Stomach (tissue), 9 donors: Measurements from ENCODE around the gene SNRPB. TPM values are rescaled to one million over a fixed set of nuclear protein-coding genes. Genes with fewer than 3 reads are reported as not detected.

Source experiments
- DNase-seq, 2 donors: peaks; one replicate each; pipeline versions ENCODE4 v3.0.0 to v3.0.0-alpha.2; 2013 to 2019
- H3K27ac ChIP-seq, 5 donors: fragments of 200-600 bp in 4 of 5; sonication (generic) in 4 of 5; one replicate each; pipeline ENCODE4 v1.5.1; 2013 to 2019; ENCODE audit warnings: mild to moderate bottlenecking in 1 of 5, moderate library complexity in 1 of 5
- H3K27me3 ChIP-seq, 3 donors: fragments of 200-600 bp; sonication (generic); one replicate each; pipeline ENCODE4 v1.5.1; 2017 to 2019; ENCODE audit warnings: mixed run types in 1 of 3
- H3K36me3 ChIP-seq, 4 donors: fragments of 200-600 bp; sonication (generic); 1 replicate in 3 of 4; 2 replicates in 1 of 4; pipeline ENCODE4 v1.5.1; 2016 to 2019
- H3K4me1 ChIP-seq, 4 donors: fragments of 200-600 bp; sonication (generic); one replicate each; pipeline ENCODE4 v1.5.1; 2016 to 2019
- H3K4me3 ChIP-seq, 4 donors: fragments of 200-600 bp; sonication (generic) in 3 of 4; one replicate each; pipeline ENCODE4 v1.5.1; 2016 to 2019; ENCODE audit warnings: mild to moderate bottlenecking in 1 of 4
- H3K9me3 ChIP-seq, 4 donors: fragments of 200-600 bp; sonication (generic); one replicate each; pipeline ENCODE4 v1.5.1; 2016 to 2019
- EP300 ChIP-seq: sonication (generic); formaldehyde crosslinking; IDR thresholded peaks from one replicate; pipeline ENCODE4 v1.6.1; 2017; ENCODE audit warnings: antibody characterized with exemption
- POLR2A ChIP-seq, 4 donors: fragments of 450-650 bp; IDR thresholded peaks; one replicate each; pipeline ENCODE4 v1.6.1; 2016; ENCODE audit warnings: antibody characterized with exemption in 4 of 4, control low read depth in 2 of 4, mild to moderate bottlenecking in 1 of 4, moderate library complexity in 1 of 4
- POLR2AphosphoS5 ChIP-seq, 3 donors: sonication (generic); formaldehyde crosslinking; IDR thresholded peaks; one replicate each; pipeline ENCODE4 v1.6.1; 2016; ENCODE audit warnings: antibody characterized with exemption in 3 of 3
- WGBS, 5 donors: extraction: QIAGEN DNeasy Blood & Tissue Kit in 3 of 5; methylation state at CpG; one replicate each; pipeline versions ENCODE4 v1.1.5 to v1.1.7; 2013 to 2018; 5-methylcytosine and 5-hydroxymethylcytosine counted together
- intact Hi-C: fragments of 100-400 bp; cut with DNase I; formaldehyde crosslinking; loops from one replicate; pipeline ENCODE4 v1.15.1; 2023; ENCODE audit warnings: low total_unique reads
- polyA plus RNA-seq, 3 donors: library from polyadenylated mRNA; stranded (reverse); fragments of 200-250 nt; gene quantifications; one replicate each; pipeline ENCODE4 v1.2.3, GENCODE V29; 2013
- total RNA-seq, 5 donors: library from RNA; depleted of rRNA; stranded (reverse); fragments of >200 nt; gene quantifications; one replicate each; pipeline versions ENCODE4 v1.1.0 to v1.2.3, GENCODE V29; 2014 to 2016
- TF ChIP-seq, protein P1 (sequence below), 7 experiments: fragments of 450-650 bp in 4 of 7; fragments of 200-600 bp in 3 of 7; sonication (generic) in 3 of 7; IDR thresholded peaks; one replicate each; pipeline ENCODE4 v1.5.1; 2016 to 2019; ENCODE audit warnings: antibody characterized with exemption in 7 of 7, control low read depth in 2 of 7, mild to moderate bottlenecking in 1 of 7
- donor health status: healthy with polysubstance abuse.
- donor health status: Bipolar disorder and iron deficiency.
- donor health status: healthy.

SNRPB gene
- total and polyA plus RNA-seq, 8 donors: 46.4 to 329 (median 178) TPM

DNA sequence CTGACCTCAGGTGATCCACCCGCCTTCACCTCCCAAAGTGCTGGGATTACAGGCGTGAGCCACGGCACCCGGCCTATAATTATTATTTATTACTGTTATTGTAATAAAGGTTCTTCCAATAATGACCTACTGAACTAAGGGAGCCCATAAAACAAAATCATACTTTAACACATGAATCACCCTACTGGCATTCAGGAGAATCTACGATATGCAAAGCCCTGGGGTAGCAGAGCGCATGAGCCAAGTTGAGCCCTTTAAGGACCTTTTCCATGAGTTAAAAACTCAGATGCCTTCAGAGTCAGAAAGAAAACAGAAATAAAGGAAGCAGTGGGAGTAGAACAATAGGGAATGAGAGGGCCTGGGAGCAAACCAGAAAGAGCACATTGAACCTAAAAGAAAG lies 41.5 kb downstream of the SNRPB start:
- H3K9me3 ChIP-seq: peaks cover 0 to 7% (median 0%) of the 10 kb centered on the region in 4 donors
- no peak overlapping the region for H3K4me3 ChIP-seq
- intact Hi-C loops: no loop called here
- peaks cover 0 to 12% (median 4%) of the 10 kb centered on the region in 3 donors for H3K27me3 ChIP-seq
- no peak for DNase-seq
- no peaks in the 10 kb centered on the region for H3K36me3 ChIP-seq
- H3K27ac ChIP-seq: no peak overlapping the region
- no peak for TF ChIP-seq POLR2AphosphoS5 (IDR thresholded peaks at IDR 0.05)
- no peak for TF ChIP-seq EP300
- TF ChIP-seq POLR2A (IDR thresholded peaks at IDR 0.05): no peak
- TF ChIP-seq, protein P1, sequence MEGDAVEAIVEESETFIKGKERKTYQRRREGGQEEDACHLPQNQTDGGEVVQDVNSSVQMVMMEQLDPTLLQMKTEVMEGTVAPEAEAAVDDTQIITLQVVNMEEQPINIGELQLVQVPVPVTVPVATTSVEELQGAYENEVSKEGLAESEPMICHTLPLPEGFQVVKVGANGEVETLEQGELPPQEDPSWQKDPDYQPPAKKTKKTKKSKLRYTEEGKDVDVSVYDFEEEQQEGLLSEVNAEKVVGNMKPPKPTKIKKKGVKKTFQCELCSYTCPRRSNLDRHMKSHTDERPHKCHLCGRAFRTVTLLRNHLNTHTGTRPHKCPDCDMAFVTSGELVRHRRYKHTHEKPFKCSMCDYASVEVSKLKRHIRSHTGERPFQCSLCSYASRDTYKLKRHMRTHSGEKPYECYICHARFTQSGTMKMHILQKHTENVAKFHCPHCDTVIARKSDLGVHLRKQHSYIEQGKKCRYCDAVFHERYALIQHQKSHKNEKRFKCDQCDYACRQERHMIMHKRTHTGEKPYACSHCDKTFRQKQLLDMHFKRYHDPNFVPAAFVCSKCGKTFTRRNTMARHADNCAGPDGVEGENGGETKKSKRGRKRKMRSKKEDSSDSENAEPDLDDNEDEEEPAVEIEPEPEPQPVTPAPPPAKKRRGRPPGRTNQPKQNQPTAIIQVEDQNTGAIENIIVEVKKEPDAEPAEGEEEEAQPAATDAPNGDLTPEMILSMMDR (IDR thresholded peaks at IDR 0.05): no peak
- H3K4me1 ChIP-seq: no peaks in the 10 kb centered on the region
- WGBS, 5 donors: 82 to 91% (median 85%) methylated on average over 6 of the region's 6 CpGs

DNA sequence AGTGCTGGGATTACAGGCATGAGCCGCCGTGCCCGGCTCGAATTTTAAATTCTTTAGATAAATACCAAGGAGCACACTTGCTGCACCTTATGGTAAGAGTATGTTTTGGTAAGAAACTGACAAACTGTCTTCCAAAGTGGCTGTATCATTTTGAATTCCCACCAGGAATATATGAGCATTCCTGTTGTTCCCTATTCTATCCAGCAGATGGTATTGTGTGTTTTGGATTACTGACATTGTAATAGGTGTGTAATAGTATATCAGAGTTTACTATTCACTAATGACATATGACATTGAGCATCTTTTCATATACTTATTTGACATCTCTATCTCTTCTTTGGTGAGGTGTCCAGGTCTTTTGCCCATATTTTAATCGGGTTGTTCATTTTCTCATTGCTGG lies 49.3 kb downstream of the SNRPB start:
- no peak for DNase-seq
- intact Hi-C loops: no loop called here
- Histone ChIP-seq H3K36me3 (no peaks in the 10 kb centered on the region), H3K4me1 (no peaks in the 10 kb centered on the region), H3K9me3 (peaks cover 0 to 10% (median 0%) of the 10 kb centered on the region in 4 donors), H3K4me3 (no peak overlapping the region), H3K27me3 (no peaks in the 10 kb centered on the region), H3K27ac (no peak overlapping the region)
- WGBS, 5 donors: 80 to 85% (median 82%) methylated on average over 5 of the region's 5 CpGs
- TF ChIP-seq EP300 (no peak), POLR2AphosphoS5 (IDR thresholded peaks at IDR 0.05) (no peak), POLR2A (IDR thresholded peaks at IDR 0.05) (no peak)
- TF ChIP-seq, protein P1 (IDR thresholded peaks at IDR 0.05): no peak

DNA sequence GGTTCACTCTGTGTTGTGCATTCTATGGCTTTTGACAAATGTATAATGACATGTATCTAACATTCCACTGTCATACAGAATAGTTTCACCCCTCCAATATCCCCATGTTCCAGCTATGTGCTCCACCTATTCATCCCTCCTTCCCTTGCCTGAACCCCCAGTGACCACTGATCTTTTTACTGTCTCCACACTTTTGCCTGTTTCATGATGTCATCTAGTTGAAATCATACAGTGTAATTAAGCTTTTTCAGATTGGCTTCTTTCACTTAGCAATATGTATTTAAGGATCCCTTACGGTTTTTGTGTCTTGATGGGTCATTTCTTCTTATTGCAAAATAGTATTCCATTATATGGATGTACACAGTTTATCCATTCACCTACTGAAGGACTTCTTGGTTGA lies 50.1 kb downstream of the SNRPB start:
- no peak for TF ChIP-seq POLR2AphosphoS5 (IDR thresholded peaks at IDR 0.05)
- TF ChIP-seq, protein P1 (IDR thresholded peaks at IDR 0.05): no peak
- TF ChIP-seq EP300: no peak
- TF ChIP-seq POLR2A (IDR thresholded peaks at IDR 0.05): no peak
- H3K27ac ChIP-seq: no peak overlapping the region
- peaks cover 0 to 3% (median 0%) of the 10 kb centered on the region in 3 donors for H3K27me3 ChIP-seq
- no peaks in the 10 kb centered on the region for H3K4me1 ChIP-seq
- peaks cover 0 to 10% (median 0%) of the 10 kb centered on the region in 4 donors for H3K9me3 ChIP-seq
- 66 to 84% (median 69%) methylated on average over 1 of the region's 1 CpG for WGBS, 5 donors
- H3K4me3 ChIP-seq: no peak overlapping the region
- intact Hi-C loops: no loop called here
- H3K36me3 ChIP-seq: no peaks in the 10 kb centered on the region
- no peak for DNase-seq

DNA sequence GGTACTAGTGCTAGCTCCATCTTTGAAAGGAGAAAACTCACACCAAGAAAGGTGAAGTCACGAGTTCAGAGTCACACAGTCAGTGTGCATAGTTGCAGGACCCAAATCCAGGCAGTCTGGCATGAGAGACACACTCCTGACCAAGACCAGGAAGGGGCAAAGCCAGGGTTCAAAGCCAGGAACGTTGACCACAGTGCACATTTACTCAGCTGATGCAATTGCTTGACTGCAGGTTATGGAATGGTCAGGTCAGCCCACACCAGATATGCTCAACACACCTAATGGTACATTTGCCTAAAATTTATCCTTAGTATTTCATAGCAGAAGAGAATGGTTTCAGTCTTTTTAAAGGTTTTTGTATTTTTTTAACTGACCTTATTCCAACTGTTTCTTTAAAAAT lies 52.2 kb downstream of the SNRPB start:
- intact Hi-C loops: no loop called here
- Histone ChIP-seq H3K27me3 (peaks cover 0 to 5% (median 0%) of the 10 kb centered on the region in 3 donors), H3K4me3 (no peak overlapping the region), H3K36me3 (no peaks in the 10 kb centered on the region), H3K4me1 (no peaks in the 10 kb centered on the region), H3K27ac (no peak overlapping the region), H3K9me3 (no peaks in the 10 kb centered on the region)
- WGBS, 5 donors: 26 to 40% (median 30%) methylated on average over 2 of the region's 2 CpGs
- no peak for DNase-seq
- no peak for TF ChIP-seq POLR2AphosphoS5 (IDR thresholded peaks at IDR 0.05)
- TF ChIP-seq, protein P1 (IDR thresholded peaks at IDR 0.05): no peak
- no peak for TF ChIP-seq EP300
